HepG2 (cell line): ENCODE measurements around the gene MAP2K3. TPM values are rescaled to one million over a fixed set of nuclear protein-coding genes. Genes with fewer than 3 reads are reported as not detected.

Experiments used
- ATAC-seq: fragments of 200-7000 bp; cut with Tn5 transposase; 3 replicates; pipeline ENCODE4 v1.9.1; 2020; ENCODE audit warnings: mild to moderate bottlenecking, moderate library complexity
- BruUV-seq: library from RNA; stranded (reverse); fragments of 400-500 nt; replicated peaks from 2 replicates; lab custom pipeline; 2021; lab: Mats Ljungman, UMichigan
- CTCF ChIA-PET: fragments of 300-600 bp; formaldehyde crosslinking; extraction: SDS; loops from one replicate; lab custom pipeline; 2021; ENCODE audit warnings: low total read pairs, inconsistent platforms, low intra/inter-chr PET ratio; lab: Yijun Ruan, JAX
- POLR2A ChIA-PET: fragments of 350-600 bp; sonication (Branson Sonifier 250); formaldehyde crosslinking; loops from one replicate; lab custom pipeline; 2020; ENCODE audit warnings: antibody characterized with exemption, inconsistent platforms; lab: Yijun Ruan, JAX
- DNase-seq: peaks from one replicate; pipeline ENCODE4 v3.0.0-alpha.2; 2015; ENCODE audit warnings: low spot score
- FAIRE-seq: peaks from 3 replicates; lab custom pipeline; 2011; peaks lifted over from hg19 to GRCh38; lab: Jason Lieb, UNC
- H2AFZ ChIP-seq: one replicate; pipeline ENCODE4 v1.6.1; 2011; ENCODE audit warnings: low read length, inconsistent platforms
- H3K27ac ChIP-seq: fragments of 300-600 bp; 3 replicates; pipeline ENCODE4 v1.8.0; 2011; ENCODE audit warnings: mixed run types, mild to moderate bottlenecking, mixed read lengths, low read length, inconsistent platforms; ENCODE audit not compliant: insufficient read depth; ENCODE audit errors: extremely low read length
- H3K27me3 ChIP-seq, 2 experiments: fragments of 200-600 bp in 1 of 2; 2 replicates in 1 of 2; 3 replicates in 1 of 2; pipeline versions ENCODE4 v1.6.0 to v1.8.0; 2011; ENCODE audit warnings: low read length in 2 of 2, mild to moderate bottlenecking in 2 of 2, moderate library complexity in 2 of 2, inconsistent platforms in 1 of 2; ENCODE audit not compliant: insufficient read depth in 2 of 2, control insufficient read depth in 1 of 2
- H3K36me3 ChIP-seq, 2 experiments: fragments of 200-600 bp in 1 of 2; replicated peaks in 1 of 2; 2 replicates in 1 of 2; 3 replicates in 1 of 2; pipeline versions ENCODE4 v1.5.1 to v1.8.0; 2011; ENCODE audit warnings: low read length in 2 of 2, inconsistent platforms in 1 of 2; ENCODE audit not compliant: insufficient read depth in 2 of 2, control insufficient read depth in 1 of 2
- H3K4me1 ChIP-seq: 2 replicates; pipeline ENCODE4 v1.5.1; 2012; ENCODE audit warnings: low read length, inconsistent platforms; ENCODE audit not compliant: insufficient read depth
- H3K4me2 ChIP-seq: 2 replicates; pipeline ENCODE4 v1.6.0; 2011; ENCODE audit warnings: low read depth, low read length, inconsistent platforms
- H3K4me3 ChIP-seq, 3 experiments: fragments of 200-600 bp in 1 of 3; sonication (generic), shearing (Covaris generic) in 1 of 3; replicated peaks in 1 of 3; 2 replicates each; pipeline ENCODE4 v1.5.1; 2011 to 2016; ENCODE audit warnings: low read length in 3 of 3, inconsistent platforms in 2 of 3, low read depth in 2 of 3, mild to moderate bottlenecking in 2 of 3, control low read depth in 1 of 3, mixed read lengths in 1 of 3; ENCODE audit not compliant: insufficient read depth in 1 of 3
- H3K79me2 ChIP-seq: one replicate; pipeline ENCODE4 v1.6.1; 2011; ENCODE audit warnings: low read length, inconsistent platforms; ENCODE audit not compliant: insufficient read depth
- H3K9ac ChIP-seq: 2 replicates; pipeline ENCODE4 v1.6.0; 2011; ENCODE audit warnings: mild to moderate bottlenecking, low read depth, low read length, inconsistent platforms; ENCODE audit not compliant: insufficient read depth
- H3K9me3 ChIP-seq: 2 replicates; pipeline ENCODE4 v1.5.1; 2012; ENCODE audit warnings: mild to moderate bottlenecking, low read length
- H4K20me1 ChIP-seq: 2 replicates; pipeline ENCODE4 v1.6.0; 2011; ENCODE audit warnings: inconsistent platforms, mild to moderate bottlenecking, low read length, moderate library complexity; ENCODE audit not compliant: insufficient read depth
- AGO2 ChIP-seq: fragments of 200-400 bp; formaldehyde crosslinking; optimal IDR thresholded peaks from 2 replicates; pipeline ENCODE3; 2017; ENCODE audit warnings: mild to moderate bottlenecking, low read depth, low read length, moderate library complexity
- ATRX ChIP-seq: sonication (generic); formaldehyde crosslinking; IDR thresholded peaks from 2 replicates; pipeline ENCODE4 v1.4.0; 2020; ENCODE audit warnings: missing genetic modification reagents, borderline replicate concordance
- MATR3 ChIP-seq: sonication (generic); formaldehyde crosslinking; IDR thresholded peaks from 2 replicates; pipeline ENCODE4 v1.4.0; 2020; ENCODE audit warnings: missing genetic modification reagents
- NFE2 ChIP-seq: sonication (generic); formaldehyde crosslinking; IDR thresholded peaks from 2 replicates; pipeline ENCODE4 v1.4.0; 2020; ENCODE audit warnings: missing genetic modification reagents
- ZBTB44 ChIP-seq: sonication (generic); formaldehyde crosslinking; IDR thresholded peaks from 2 replicates; pipeline ENCODE4 v1.4.0; 2020; ENCODE audit warnings: missing genetic modification reagents
- ZMYM3 ChIP-seq: sonication (generic); formaldehyde crosslinking; IDR thresholded peaks from 2 replicates; pipeline ENCODE4 v1.5.1; 2020; ENCODE audit warnings: mild to moderate bottlenecking, missing genetic modification reagents
- ZNF501 ChIP-seq: sonication (generic); formaldehyde crosslinking; IDR thresholded peaks from 2 replicates; pipeline ENCODE4 v1.5.1; 2020; ENCODE audit warnings: mild to moderate bottlenecking, moderate library complexity, missing genetic modification reagents
- ZNF530 ChIP-seq: sonication (generic); formaldehyde crosslinking; IDR thresholded peaks from 2 replicates; pipeline ENCODE4 v1.5.0; 2020; ENCODE audit warnings: low read depth, mild to moderate bottlenecking, missing genetic modification reagents
- ZNF768 ChIP-seq: sonication (generic); formaldehyde crosslinking; IDR thresholded peaks from 2 replicates; pipeline ENCODE4 v1.4.0; 2020; ENCODE audit warnings: missing genetic modification reagents
- WGBS: methylation state at CpG from one replicate; pipeline ENCODE4 v1.1.6; 2017; ENCODE audit warnings: low lambda C conversion rate; 5-methylcytosine and 5-hydroxymethylcytosine counted together
- in situ Hi-C: cut with HindIII; loops from 2 replicates; pipeline ENCODE4 v1.10.0; 2017; ENCODE audit warnings: low pct_unique_long_range_greater_than_20kb; ENCODE audit not compliant: extremely low pct_ligation_motif_present
- intact Hi-C: fragments of 100-400 bp; cut with micrococcal nuclease; formaldehyde crosslinking; loops from one replicate; pipeline ENCODE4 v1.10.0; 2022; ENCODE audit not compliant: unreplicated experiment
- polyA plus RNA-seq, 8 experiments: library from polyadenylated mRNA; depleted of rRNA in 3 of 8; stranded (reverse) in 7 of 8; unstranded in 1 of 8; fragments of >200 nt; fragmentation: Illumina TruSeq in 4 of 8; extraction: Trizol in 4 of 8; gene quantifications; 2 replicates each; pipeline versions ENCODE4 v1.2.1 to v1.2.3, GENCODE V29; 2011 to 2016; ENCODE audit warnings: low read depth in 4 of 8, missing spikeins in 1 of 8, mixed read lengths in 1 of 8; ENCODE audit not compliant: insufficient read depth in 1 of 8
- total RNA-seq, 5 experiments: library from RNA; depleted of rRNA; stranded (reverse); fragments of >200 nt; fragmentation: Illumina TruSeq; extraction: Trizol; gene quantifications; 2 replicates each; pipeline ENCODE4 v1.2.3, GENCODE V29; 2016; ENCODE audit warnings: low read depth in 1 of 5

Gene MAP2K3
- total and polyA plus RNA-seq, 2 of the 13 experiments (the other 11 are each of a cell fraction or from before 2014, with no cell fraction given) = 20.5 to 27.4 TPM

GRCh38 chr17:21293831-21294210 is 9.3 kb downstream of the MAP2K3 start:
- TF ChIP-seq AGO2 = peak; percentile 35
- TF ChIP-seq NFE2 = no peak
- TF ChIP-seq ATRX = no peak
- TF ChIP-seq ZNF530 (CRISPR knock-in tag) = no peak
- no peak for TF ChIP-seq MATR3 (CRISPR knock-in tag)
- no peak for TF ChIP-seq ZNF501 (CRISPR knock-in tag)
- Histone ChIP-seq H3K9me3 (no peaks in the 10 kb centered on the region), H3K4me2 (no peak overlapping the region), H3K9ac (no peak overlapping the region), H3K36me3 (peaks cover 15 to 42% of the 10 kb centered on the region in 2 experiments), H3K4me1 (peaks cover 7% of the 10 kb centered on the region), H3K27ac (no peak overlapping the region), H4K20me1 (peaks cover 53% of the 10 kb centered on the region), H3K4me3 (no peak overlapping the region), H3K27me3 (no peaks in the 10 kb centered on the region), H3K79me2 (peaks cover 72% of the 10 kb centered on the region), H2AFZ (no peak overlapping the region)
- intact Hi-C loops (no loop called here), in situ Hi-C loops (no loop called here)
- WGBS = 22% methylated on average over 10 of the region's 10 CpGs
- no TSS peak for BruUV-seq
- ATAC-seq = no peak
- ChIA-PET POLR2A (no interaction called here), CTCF (no interaction called here)
- FAIRE-seq = no peak
- no peak for DNase-seq

GRCh38 chr17:21294321-21295035 is 10.0 kb downstream of the MAP2K3 start:
- H3K79me2 ChIP-seq = peaks cover 65% of the 10 kb centered on the region
- no peak overlapping the region for H3K27ac ChIP-seq
- H3K4me2 ChIP-seq = no peak overlapping the region
- H2AFZ ChIP-seq = no peak overlapping the region
- H3K36me3 ChIP-seq = peaks cover 14 to 47% of the 10 kb centered on the region in 2 experiments
- H3K27me3 ChIP-seq = no peaks in the 10 kb centered on the region
- FAIRE-seq (no peak), DNase-seq (no peak), ATAC-seq (no peak)
- H3K9me3 ChIP-seq = no peaks in the 10 kb centered on the region
- BruUV-seq = no TSS peak
- H3K9ac ChIP-seq = no peak overlapping the region
- TF ChIP-seq ZMYM3 (CRISPR knock-in tag) = 0 out of 2 replicates have a peak, but pooled peaks have one; percentile 29
- no peak for TF ChIP-seq ZBTB44 (CRISPR knock-in tag)
- peak; percentile 92 for TF ChIP-seq ZNF768 (CRISPR knock-in tag)
- no peak overlapping the region for H3K4me3 ChIP-seq
- CTCF ChIA-PET = no interaction called here
- peaks cover 55% of the 10 kb centered on the region for H4K20me1 ChIP-seq
- POLR2A ChIA-PET = no interaction called here
- WGBS = 55% methylated on average over 12 of the region's 12 CpGs
- in situ Hi-C loops = no loop called here
- intact Hi-C loops = no loop called here
- H3K4me1 ChIP-seq = peaks cover under 1% of the 10 kb centered on the region
